ENCODE results near the gene AFAP1.

Gene AFAP1

GRCh38 chr4:7737752-7738457 is 201.8 kb downstream of the AFAP1 start:
- no peak for TF ChIP-seq POLR2A (IDR thresholded peaks at IDR 0.05; ENCODE audit: low read depth, low read length)
- DNase-seq (ENCODE audit: insufficient read length, low spot score) (no peak), FAIRE-seq (no peak)

- DNase-seq (ENCODE audit: insufficient read length, low spot score) (no peak), FAIRE-seq (no peak)
- TF ChIP-seq POLR2A (IDR thresholded peaks at IDR 0.05; ENCODE audit: low read depth, low read length) = no peak
Measured at GRCh38 chr4:7737268-7737645, 202.4 kb downstream of the AFAP1 start.

GRCh38 chr4:7736436-7737267 is 203.0 kb downstream of the AFAP1 start:
- TF ChIP-seq POLR2A (IDR thresholded peaks at IDR 0.05; ENCODE audit: low read depth, low read length) = no peak
- no peak for FAIRE-seq

GRCh38 chr4:7735961-7736360 is 203.7 kb downstream of the AFAP1 start:
- FAIRE-seq (no peak), DNase-seq (ENCODE audit: insufficient read length, low spot score) (no peak)
- no peak for TF ChIP-seq POLR2A (IDR thresholded peaks at IDR 0.05; ENCODE audit: low read depth, low read length)

More at GRCh38 chr4:7736436-7737267, 203.0 kb downstream of the AFAP1 start:
- DNase-seq (ENCODE audit: insufficient read length, low spot score) = peak; percentile 61

GRCh38 chr4:7735395-7735794 is 204.3 kb downstream of the AFAP1 start:
- no peak for DNase-seq (ENCODE audit: insufficient read length, low spot score)
- no peak for TF ChIP-seq POLR2A (IDR thresholded peaks at IDR 0.05; ENCODE audit: low read depth, low read length)
- no peak for FAIRE-seq

GRCh38 chr4:7734651-7735260 is 204.9 kb downstream of the AFAP1 start:
- no peak for TF ChIP-seq POLR2A (IDR thresholded peaks at IDR 0.05; ENCODE audit: low read depth, low read length)
- FAIRE-seq (no peak), DNase-seq (ENCODE audit: insufficient read length, low spot score) (no peak)

GRCh38 chr4:7733801-7734650 is 205.6 kb downstream of the AFAP1 start:
- no peak for TF ChIP-seq POLR2A (IDR thresholded peaks at IDR 0.05; ENCODE audit: low read depth, low read length)
- FAIRE-seq (no peak), DNase-seq (ENCODE audit: insufficient read length, low spot score) (no peak)

- no peak for FAIRE-seq
- DNase-seq (ENCODE audit: insufficient read length, low spot score) = no peak
- no peak for TF ChIP-seq POLR2A (IDR thresholded peaks at IDR 0.05; ENCODE audit: low read depth, low read length)
Measured at GRCh38 chr4:7733201-7733600, 206.5 kb downstream of the AFAP1 start.

- TF ChIP-seq POLR2A (IDR thresholded peaks at IDR 0.05; ENCODE audit: low read depth, low read length) = no peak
- no peak for DNase-seq (ENCODE audit: insufficient read length, low spot score)
- no peak for FAIRE-seq
Measured at GRCh38 chr4:7732263-7732662, 207.4 kb downstream of the AFAP1 start.

- DNase-seq (ENCODE audit: insufficient read length, low spot score) (no peak), FAIRE-seq (no peak)
- no peak for TF ChIP-seq POLR2A (IDR thresholded peaks at IDR 0.05; ENCODE audit: low read depth, low read length)
Measured at GRCh38 chr4:7731437-7731836, 208.2 kb downstream of the AFAP1 start.

GRCh38 chr4:7727749-7728148 is 211.9 kb downstream of the AFAP1 start:
- FAIRE-seq (no peak), DNase-seq (ENCODE audit: insufficient read length, low spot score) (peak; percentile 40)
- no peak for TF ChIP-seq POLR2A (IDR thresholded peaks at IDR 0.05; ENCODE audit: low read depth, low read length)

GRCh38 chr4:7726665-7727413 is 212.8 kb downstream of the AFAP1 start:
- DNase-seq (ENCODE audit: insufficient read length, low spot score) = no peak
- no peak for TF ChIP-seq POLR2A (IDR thresholded peaks at IDR 0.05; ENCODE audit: low read depth, low read length)
- no peak for FAIRE-seq

- no peak for TF ChIP-seq POLR2A (IDR thresholded peaks at IDR 0.05; ENCODE audit: low read depth, low read length)
- FAIRE-seq (no peak), DNase-seq (ENCODE audit: insufficient read length, low spot score) (peak; percentile 82)
Measured at GRCh38 chr4:7725951-7726350, 213.7 kb downstream of the AFAP1 start.
